Forelimb muscle (tissue), 1 donor: Measurements from ENCODE around the gene YBX1. TPM values are rescaled to one million over a fixed set of nuclear protein-coding genes. Genes with fewer than 3 reads are reported as not detected.
A peak's percentile ranks its signal among the peaks of the same experiment; 100 is the strongest.
"Not testable (repeated sequence)": the region's sequence is repeated elsewhere in the genome, so short reads cannot be mapped to it uniquely, and the experiment has no call there.

Source experiments
- DNase-seq: peaks from one replicate; pipeline ENCODE4 v3.0.0-alpha.2; 2013; ENCODE audit warnings: low read depth
- polyA plus RNA-seq: library from polyadenylated mRNA; unstranded; fragments of 120-200 nt; gene quantifications from one replicate; pipeline ENCODE4 v1.2.1, GENCODE V29; 2013; ENCODE audit not compliant: insufficient read length

YBX1 gene
- polyA plus RNA-seq: 921 TPM

DNA sequence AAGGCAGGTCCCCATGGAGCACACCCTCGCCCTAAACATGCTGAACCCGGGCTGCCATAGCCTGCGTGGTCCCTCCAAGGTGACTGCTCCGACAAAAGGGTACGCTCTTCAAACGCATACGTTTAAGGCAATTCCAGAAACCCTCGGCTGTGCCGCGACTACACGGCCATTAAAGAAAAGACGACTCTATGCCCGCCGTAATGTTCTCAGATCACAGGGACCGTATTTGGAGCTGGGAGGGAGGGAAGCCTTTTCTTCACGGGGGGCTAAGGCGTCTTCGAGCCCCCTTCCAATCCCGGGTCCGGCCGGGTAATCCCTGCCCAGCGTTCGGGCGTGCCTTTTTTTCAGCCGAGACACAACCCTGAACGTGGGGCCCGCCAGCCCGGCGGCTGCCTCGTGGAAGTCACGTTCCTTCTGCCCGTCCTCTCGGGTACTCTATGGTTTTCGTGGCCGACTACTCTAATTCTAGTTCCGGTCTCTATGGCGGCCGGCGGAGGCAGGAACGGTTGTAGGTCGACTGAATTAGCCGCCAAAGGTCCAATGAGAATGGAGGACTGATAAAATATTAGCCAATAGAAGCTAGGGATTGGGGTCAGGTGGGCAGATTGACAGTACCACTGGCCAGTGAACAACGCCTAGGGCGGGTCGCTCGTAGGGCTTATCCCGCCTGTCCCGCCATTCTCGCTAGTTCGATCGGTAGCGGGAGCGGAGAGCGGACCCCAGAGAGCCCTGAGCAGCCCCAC lies at the start of gene YBX1:
Gene YBX1, plus strand, starts transcription at position 678 of the 743 bp plus-strand sequence. CDS start 148 bp downstream, outside the sequence.
- DNase-seq: peak; percentile 98

GRCh38 chr1:42639116-42639515 lies 43.1 kb upstream of the YBX1 start:
- no peak for DNase-seq

DNA sequence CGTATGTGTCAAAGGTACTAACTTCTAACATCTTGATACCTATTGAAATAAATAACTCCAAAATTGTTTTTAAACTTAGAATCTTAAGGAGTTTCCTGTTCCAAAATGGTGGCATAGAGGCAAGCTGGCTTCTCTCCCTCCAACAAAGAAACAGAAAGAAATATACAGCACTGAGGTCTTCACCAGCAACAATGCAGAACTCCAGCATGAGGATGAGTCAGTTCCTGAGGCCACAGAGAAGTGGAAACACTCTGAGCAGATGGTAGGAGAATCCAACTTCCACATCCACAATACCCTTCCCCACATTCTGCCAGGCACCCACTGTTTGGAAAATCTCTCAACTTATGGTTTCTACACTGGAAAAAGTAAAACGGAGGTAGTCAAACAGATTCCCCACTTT lies 36.2 kb upstream of the YBX1 start:
- no peak for DNase-seq

- DNase-seq: no peak
These were observed 25.0 kb upstream of the YBX1 start for GRCh38 chr1:42657201-42657600.

GRCh38 chr1:42657981-42658876 lies 24.0 kb upstream of the YBX1 start, which contains the start of gene PPIH:
PPIH (plus strand) TSS chr1:42658423; CDS start chr1:42658447, 24 bp downstream.
- DNase-seq: peak; percentile 86

GRCh38 chr1:42658877-42659337 lies 23.3 kb upstream of the YBX1 start:
- DNase-seq: no peak

- DNase-seq: no peak
These were observed 21.2 kb upstream of the YBX1 start for GRCh38 chr1:42660907-42661500.

DNA sequence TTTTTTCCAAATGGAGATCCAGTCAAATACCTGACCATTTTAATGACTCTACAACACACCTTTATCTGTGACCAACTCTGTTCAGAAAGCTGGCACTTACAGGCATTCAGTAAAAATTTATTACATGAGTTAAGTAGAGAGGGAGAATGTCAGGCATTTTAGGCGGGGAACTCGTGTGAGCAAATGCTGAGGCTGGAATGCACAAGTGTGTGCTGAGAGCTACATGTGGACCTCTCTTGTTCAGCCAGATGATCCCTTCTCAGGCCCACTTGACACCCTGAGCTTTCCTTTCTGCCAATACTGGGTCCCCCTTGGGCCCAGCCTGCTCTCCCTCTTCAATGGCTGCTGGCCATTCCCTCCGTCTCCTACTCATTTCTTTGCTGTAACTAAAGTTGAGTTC lies 12.3 kb upstream of the YBX1 start:
- no peak for DNase-seq

DNA sequence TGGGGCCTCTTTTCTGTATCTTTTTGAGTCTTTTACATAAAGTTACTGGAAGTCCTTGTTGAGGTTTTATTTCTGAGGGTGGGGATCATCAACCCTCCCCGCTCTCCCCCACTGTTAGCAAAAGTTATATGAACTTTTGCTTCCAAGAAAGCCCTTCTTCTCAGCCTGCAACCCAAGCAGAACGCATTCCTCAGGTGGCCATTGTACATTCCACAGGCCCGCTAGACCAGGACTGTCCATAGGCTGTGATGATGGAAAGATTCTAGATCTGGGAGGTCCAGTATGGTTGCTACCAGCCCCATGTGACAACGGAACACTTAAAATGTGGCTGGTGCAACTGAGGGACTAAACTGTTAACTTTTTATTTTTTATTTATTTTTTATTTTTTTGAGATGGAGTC lies 11.8 kb upstream of the YBX1 start:
- no peak for DNase-seq

DNA sequence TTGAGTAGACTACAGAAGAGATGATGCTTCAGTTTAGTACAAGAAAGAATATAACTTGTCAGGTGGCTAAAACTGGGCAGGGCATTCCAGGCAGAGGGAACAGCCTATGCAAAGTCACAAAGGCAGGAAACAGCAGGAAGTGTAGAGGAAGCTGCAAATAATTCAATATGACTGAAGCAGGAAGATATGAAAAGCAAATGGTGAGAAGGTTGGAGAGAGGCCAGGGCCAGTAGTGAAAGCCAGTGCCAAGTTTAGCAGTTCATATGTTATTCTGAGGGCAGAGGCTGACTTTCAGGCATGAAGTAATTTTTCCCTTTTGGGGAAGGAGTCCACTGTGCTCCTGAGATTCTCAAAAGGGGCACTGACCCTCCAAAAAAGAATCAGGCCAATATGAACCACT lies 8.0 kb upstream of the YBX1 start:
- no peak for DNase-seq

GRCh38 chr1:42674682-42675081 lies 7.5 kb upstream of the YBX1 start:
- no peak for DNase-seq

DNA sequence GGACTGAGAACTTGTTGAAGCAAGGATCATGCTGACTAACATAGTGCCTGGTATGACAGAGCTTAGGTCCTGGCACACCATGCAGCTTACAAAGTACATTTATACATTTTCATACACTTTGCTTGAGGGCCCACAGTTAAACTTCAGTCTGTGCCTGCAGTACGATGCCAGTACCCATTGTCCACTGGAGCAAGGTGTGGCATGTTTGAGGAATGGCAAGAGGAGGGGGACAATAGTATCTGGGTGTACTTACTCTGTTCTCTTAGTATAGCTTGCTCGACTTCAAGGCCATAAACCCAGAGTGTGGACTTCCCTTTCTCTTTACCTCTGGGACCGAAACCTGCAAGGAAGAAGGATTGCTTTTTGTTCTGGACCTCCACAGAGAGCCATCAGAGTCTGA lies 6.8 kb upstream of the YBX1 start:
- DNase-seq: no peak

DNA sequence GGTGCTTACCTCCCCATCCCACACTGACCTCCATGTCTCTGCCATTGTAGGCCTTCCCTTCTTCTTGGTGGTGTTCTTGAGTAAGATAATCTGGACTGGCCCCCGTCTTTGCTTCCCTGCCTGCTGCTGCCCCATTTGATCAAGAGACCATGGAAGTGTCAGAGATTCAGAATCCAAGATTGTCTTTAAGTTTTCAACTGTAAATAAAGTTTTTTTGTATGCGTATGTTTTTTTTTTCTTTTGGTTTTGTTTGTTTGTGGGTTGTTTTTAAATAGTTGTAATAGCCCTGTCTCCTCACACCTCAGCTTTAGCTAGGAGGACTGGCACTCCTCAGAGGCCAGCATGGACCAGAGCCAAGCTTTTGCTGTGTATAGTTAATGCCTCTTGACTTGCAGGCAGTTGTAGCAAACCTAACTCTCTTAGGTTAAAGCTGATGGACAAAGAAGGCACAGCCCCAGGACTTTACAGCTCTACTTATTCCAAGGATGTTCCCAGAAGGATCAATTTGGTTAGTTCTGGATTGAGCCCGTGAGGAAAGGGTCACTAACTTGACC lies 5.6 kb upstream of the YBX1 start:
- DNase-seq: no peak

DNA sequence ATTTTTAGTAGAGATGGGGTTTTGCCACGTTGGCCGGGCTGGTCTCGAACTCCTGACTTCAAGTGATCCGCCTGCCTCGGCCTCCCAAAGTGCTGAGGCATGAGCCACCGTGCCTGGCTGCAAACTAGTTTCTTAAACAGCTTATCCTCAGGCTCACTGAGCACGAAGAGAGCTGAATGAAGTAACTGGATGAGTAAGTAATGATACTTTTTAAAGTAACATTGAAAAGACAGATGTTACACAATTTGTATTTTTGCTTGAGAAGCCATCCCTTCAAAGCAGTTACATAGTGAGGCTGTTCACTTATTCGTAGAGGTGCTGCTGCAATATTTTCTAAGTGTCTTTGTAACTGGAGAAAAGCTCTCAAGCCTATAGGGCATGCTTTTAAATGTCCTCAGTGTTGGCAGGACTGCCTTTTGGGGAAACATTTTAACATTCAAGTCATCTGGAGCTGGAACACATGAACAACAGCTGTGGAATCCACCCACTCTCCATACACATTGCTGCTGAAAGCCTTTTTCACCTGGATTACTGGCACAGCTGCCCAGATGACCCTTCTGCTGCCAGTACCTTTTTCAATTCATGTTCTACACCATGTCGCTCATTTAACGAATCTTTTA lies 2.7 kb upstream of the YBX1 start:
- no peak for DNase-seq

DNA sequence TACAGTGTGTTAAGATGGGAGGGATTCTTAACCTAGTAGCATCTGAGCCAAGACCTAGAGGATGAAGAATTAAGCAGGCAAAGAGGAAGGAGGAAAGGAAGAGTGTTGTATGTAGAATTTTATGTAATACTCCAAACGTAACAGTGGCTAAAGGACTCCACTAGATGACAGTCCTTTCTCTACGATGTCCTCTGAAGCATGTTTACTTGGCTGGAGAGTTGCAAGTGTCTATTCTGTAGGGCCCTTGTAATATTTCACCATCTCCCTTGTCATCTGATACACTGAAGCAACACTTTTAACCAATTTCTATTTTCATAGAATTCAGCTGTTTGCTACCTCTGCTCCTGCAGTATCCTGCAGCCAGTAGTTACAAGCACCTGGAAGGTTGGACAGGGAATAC lies 2.2 kb upstream of the YBX1 start:
- DNase-seq: no peak

DNA sequence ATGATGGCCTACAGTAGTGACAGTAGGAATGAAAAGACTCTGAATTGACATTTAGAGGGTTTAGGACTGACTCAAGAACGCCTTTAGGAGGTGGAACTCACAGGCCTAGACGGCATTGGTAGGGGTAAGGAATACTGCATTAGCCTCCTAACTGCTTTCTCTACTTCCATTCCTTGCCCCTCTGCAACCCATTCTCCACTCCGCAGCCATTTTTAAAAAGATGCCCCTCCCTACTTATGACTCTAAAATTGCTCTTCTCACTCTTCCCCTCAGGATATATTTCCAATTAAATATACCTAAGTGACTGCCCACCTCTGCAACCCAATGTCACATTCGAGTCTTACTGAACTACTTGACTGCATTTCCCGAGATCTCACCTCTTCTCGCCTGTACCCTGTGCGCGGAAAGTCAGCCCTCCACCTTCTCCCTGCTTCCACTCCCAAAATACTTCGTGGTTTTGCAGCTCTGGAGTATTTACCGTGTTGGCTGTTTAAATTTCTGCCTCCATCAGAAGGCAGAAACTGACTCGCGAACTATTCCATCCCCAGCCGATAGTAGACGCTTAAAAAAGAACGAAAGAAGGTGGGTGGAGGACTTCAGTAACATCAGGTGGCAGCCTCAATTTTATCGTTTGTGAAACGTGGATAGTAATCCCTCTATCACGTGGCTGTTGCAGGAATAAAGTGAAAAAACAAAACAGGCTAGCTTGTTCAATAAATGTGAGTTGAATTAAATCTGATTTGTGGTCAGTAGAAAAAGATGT lies 1.1 kb upstream of the YBX1 start:
- DNase-seq: no peak

DNA sequence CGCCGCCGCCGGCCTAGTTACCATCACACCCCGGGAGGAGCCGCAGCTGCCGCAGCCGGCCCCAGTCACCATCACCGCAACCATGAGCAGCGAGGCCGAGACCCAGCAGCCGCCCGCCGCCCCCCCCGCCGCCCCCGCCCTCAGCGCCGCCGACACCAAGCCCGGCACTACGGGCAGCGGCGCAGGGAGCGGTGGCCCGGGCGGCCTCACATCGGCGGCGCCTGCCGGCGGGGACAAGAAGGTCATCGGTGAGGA lies 193 bp downstream of the YBX1 start:
- DNase-seq: not testable (repeated sequence)

- no peak for DNase-seq
These were observed 717 bp downstream of the YBX1 start for GRCh38 chr1:42682739-42683531.

DNA sequence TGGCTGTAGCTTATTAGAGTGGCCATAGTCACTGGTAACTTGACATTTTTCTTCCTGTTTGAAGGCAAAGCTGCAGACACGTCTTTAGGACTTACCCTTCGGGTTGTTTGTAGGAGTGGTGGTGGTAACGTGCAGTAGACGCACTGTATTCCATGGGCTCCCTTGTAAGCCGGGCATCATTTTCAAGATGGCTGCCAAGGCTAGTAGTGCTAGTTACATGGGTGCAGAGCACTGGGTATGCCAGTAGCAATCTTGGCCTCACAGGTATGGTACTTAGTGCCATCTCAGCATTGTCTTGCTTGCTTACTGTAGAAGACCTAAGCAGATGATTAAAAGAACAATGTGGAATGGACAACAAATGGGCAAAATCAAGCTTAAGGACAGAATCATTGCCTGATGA lies 1.9 kb downstream of the YBX1 start:
- no peak for DNase-seq

DNA sequence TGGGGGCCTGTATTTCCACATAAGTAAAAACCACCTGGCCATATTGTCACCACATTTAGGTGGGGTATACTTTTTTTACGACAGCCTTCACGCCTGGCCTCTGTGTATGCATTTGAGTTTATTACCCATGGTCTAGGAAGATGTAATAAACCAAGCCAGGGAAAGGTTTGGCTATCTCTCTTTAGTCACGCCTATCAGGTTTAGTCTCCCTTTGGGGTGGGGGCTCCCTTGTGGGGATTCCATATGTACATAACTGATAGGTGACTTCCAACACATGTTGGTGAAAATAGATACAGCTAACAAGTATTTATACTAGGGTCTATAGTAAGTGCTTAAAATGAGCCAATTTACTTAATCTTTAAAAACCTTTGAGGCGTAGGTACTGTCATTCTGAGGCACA lies 4.2 kb downstream of the YBX1 start:
- DNase-seq: no peak
